Endothelial cell (in vitro differentiated cells): ENCODE results near the gene ARIH1. TPM values are rescaled to one million over a fixed set of nuclear protein-coding genes. Genes with fewer than 3 reads are reported as not detected.
A peak's percentile ranks its signal among the peaks of the same experiment; 100 is the strongest.

ENCODE experiments used
- DNase-seq: peaks from one replicate; pipeline ENCODE4 v3.0.0; 2021; ENCODE audit warnings: low spot score
- H3K27ac Mint-ChIP-seq: one replicate; pipeline ENCODE4 v1.8.0; 2021; ENCODE audit warnings: mixed read lengths, inconsistent platforms; ENCODE audit not compliant: unreplicated experiment
- H3K27me3 Mint-ChIP-seq: one replicate; pipeline ENCODE4 v1.8.0; 2021; ENCODE audit warnings: mild to moderate bottlenecking, moderate library complexity, mixed read lengths, inconsistent platforms; ENCODE audit not compliant: unreplicated experiment
- H3K36me3 Mint-ChIP-seq: one replicate; pipeline ENCODE4 v1.8.0; 2021; ENCODE audit warnings: mild to moderate bottlenecking, low read depth, mixed read lengths, inconsistent platforms; ENCODE audit not compliant: unreplicated experiment
- H3K4me1 Mint-ChIP-seq: one replicate; pipeline ENCODE4 v1.8.0; 2021; ENCODE audit warnings: mild to moderate bottlenecking, mixed read lengths, inconsistent platforms; ENCODE audit not compliant: unreplicated experiment
- H3K4me3 Mint-ChIP-seq: one replicate; pipeline ENCODE4 v1.8.0; 2021; ENCODE audit warnings: mild to moderate bottlenecking, mixed read lengths, inconsistent platforms; ENCODE audit not compliant: unreplicated experiment
- H3K9me3 Mint-ChIP-seq: one replicate; pipeline ENCODE4 v1.8.0; 2021; ENCODE audit warnings: mixed read lengths, inconsistent platforms; ENCODE audit not compliant: unreplicated experiment
- CTCF ChIP-seq: fragments of 200-600 bp; sonication (generic); IDR thresholded peaks from one replicate; pipeline ENCODE4 v1.5.0; 2021; ENCODE audit warnings: antibody characterized with exemption; ENCODE audit not compliant: unreplicated experiment
- total RNA-seq: library from RNA; stranded (reverse); fragmentation: NEBNext Ultra II Directional; extraction: Animal tissue kit (Norgen Biotek cat#: 25700); gene quantifications from one replicate; pipeline ENCODE4 v1.2.1, GENCODE V29; 2021; ENCODE audit not compliant: unreplicated experiment

The ARIH1 gene
- total RNA-seq, 1 donor from 2014 or later = 184 TPM

- no peaks in the 10 kb centered on the region for H3K27me3 Mint-ChIP-seq
- no peak for TF ChIP-seq CTCF
- no peak for DNase-seq
- no peaks in the 10 kb centered on the region for H3K9me3 Mint-ChIP-seq
- no peaks in the 10 kb centered on the region for H3K4me1 Mint-ChIP-seq
- H3K4me3 Mint-ChIP-seq = no peak overlapping the region
- H3K27ac Mint-ChIP-seq = no peak overlapping the region
- no peaks in the 10 kb centered on the region for H3K36me3 Mint-ChIP-seq
Measured at GRCh38 chr15:72515591-72516389, 41.7 kb downstream of the ARIH1 start.

GRCh38 chr15:72516777-72517176 is 42.6 kb downstream of the ARIH1 start:
- Mint-ChIP-seq H3K27ac (no peak overlapping the region), H3K9me3 (no peaks in the 10 kb centered on the region), H3K4me1 (no peaks in the 10 kb centered on the region), H3K36me3 (no peaks in the 10 kb centered on the region), H3K27me3 (no peaks in the 10 kb centered on the region), H3K4me3 (no peak overlapping the region)
- no peak for TF ChIP-seq CTCF
- DNase-seq = no peak

- Mint-ChIP-seq H3K9me3 (no peaks in the 10 kb centered on the region), H3K27ac (no peak overlapping the region), H3K27me3 (no peaks in the 10 kb centered on the region), H3K4me3 (no peak overlapping the region), H3K36me3 (no peaks in the 10 kb centered on the region), H3K4me1 (no peaks in the 10 kb centered on the region)
- DNase-seq = no peak
- no peak for TF ChIP-seq CTCF
Measured at GRCh38 chr15:72521682-72522081, 47.6 kb downstream of the ARIH1 start.

- peak; percentile 24 for DNase-seq
- no peaks in the 10 kb centered on the region for H3K9me3 Mint-ChIP-seq
Measured at GRCh38 chr15:72532991-72533601, 59.0 kb downstream of the ARIH1 start.

More at GRCh38 chr15:72532991-72533601, 59.0 kb downstream of the ARIH1 start:
- H3K4me1 Mint-ChIP-seq = no peaks in the 10 kb centered on the region
- no peak overlapping the region for H3K27ac Mint-ChIP-seq
- no peaks in the 10 kb centered on the region for H3K36me3 Mint-ChIP-seq
- peak; percentile 49 for TF ChIP-seq CTCF
- no peaks in the 10 kb centered on the region for H3K27me3 Mint-ChIP-seq
- H3K4me3 Mint-ChIP-seq = no peak overlapping the region
